Measurements from ENCODE around the gene ITGB7.
"Not testable (repeated sequence)": the region's sequence is repeated elsewhere in the genome, so short reads cannot be mapped to it uniquely, and the experiment has no call there.

ITGB7 gene

DNA sequence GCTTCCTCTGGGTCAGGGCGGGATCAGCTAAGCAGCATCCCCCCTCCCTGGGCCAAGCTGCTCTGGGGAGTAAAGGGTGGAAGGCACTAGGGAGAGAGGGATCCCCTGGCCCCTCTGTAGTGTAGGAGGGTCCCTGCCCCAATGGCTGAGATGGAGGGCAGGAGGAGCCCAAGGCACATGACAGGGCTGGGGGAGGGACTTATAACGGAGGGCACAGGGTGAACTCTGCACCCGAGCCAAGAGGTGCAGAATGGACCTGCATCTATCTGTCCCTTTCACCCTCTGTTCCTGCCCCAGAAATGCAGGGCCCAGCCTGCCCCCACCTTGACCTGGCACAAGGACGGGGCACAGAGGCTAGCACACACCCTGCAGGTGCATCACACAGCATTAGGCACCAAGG lies 3.8 kb upstream of the ITGB7 start:
- H3K4me3 ChIP-seq (ENCODE audit: low read length) = no peak overlapping the region
- H3K27me3 ChIP-seq (ENCODE audit: control insufficient read depth, insufficient read depth, low read length) = no peaks in the 10 kb centered on the region
- peaks cover 29% of the 10 kb centered on the region for H3K36me3 ChIP-seq (ENCODE audit: control insufficient read depth, insufficient read depth, low read length)
- H3K27ac ChIP-seq (ENCODE audit: low read depth, low read length) = no peak overlapping the region
- no peak overlapping the region for H3K9ac ChIP-seq (ENCODE audit: low read length)
- H3K4me1 ChIP-seq (ENCODE audit: control insufficient read depth, insufficient read depth, low read length) = peaks cover 6% of the 10 kb centered on the region

- Histone ChIP-seq H3K27ac (ENCODE audit: low read depth, low read length) (no peak overlapping the region), H3K4me1 (ENCODE audit: control insufficient read depth, insufficient read depth, low read length) (peaks cover 6% of the 10 kb centered on the region), H3K4me3 (ENCODE audit: low read length) (peak overlapping the region; percentile 7), H3K27me3 (ENCODE audit: control insufficient read depth, insufficient read depth, low read length) (no peaks in the 10 kb centered on the region), H3K9ac (ENCODE audit: low read length) (no peak overlapping the region), H3K36me3 (ENCODE audit: control insufficient read depth, insufficient read depth, low read length) (peaks cover 22% of the 10 kb centered on the region)
Observed at GRCh38 chr12:53208877-53209463, 1.9 kb upstream of the ITGB7 start.

GRCh38 chr12:53208435-53208834 lies 1.4 kb upstream of the ITGB7 start:
- no peaks in the 10 kb centered on the region for H3K27me3 ChIP-seq (ENCODE audit: control insufficient read depth, insufficient read depth, low read length)
- H3K36me3 ChIP-seq (ENCODE audit: control insufficient read depth, insufficient read depth, low read length) = peaks cover 16% of the 10 kb centered on the region
- H3K4me3 ChIP-seq (ENCODE audit: low read length) = no peak overlapping the region
- H3K9ac ChIP-seq (ENCODE audit: low read length) = no peak overlapping the region
- H3K4me1 ChIP-seq (ENCODE audit: control insufficient read depth, insufficient read depth, low read length) = peaks cover 6% of the 10 kb centered on the region
- no peak overlapping the region for H3K27ac ChIP-seq (ENCODE audit: low read depth, low read length)

DNA sequence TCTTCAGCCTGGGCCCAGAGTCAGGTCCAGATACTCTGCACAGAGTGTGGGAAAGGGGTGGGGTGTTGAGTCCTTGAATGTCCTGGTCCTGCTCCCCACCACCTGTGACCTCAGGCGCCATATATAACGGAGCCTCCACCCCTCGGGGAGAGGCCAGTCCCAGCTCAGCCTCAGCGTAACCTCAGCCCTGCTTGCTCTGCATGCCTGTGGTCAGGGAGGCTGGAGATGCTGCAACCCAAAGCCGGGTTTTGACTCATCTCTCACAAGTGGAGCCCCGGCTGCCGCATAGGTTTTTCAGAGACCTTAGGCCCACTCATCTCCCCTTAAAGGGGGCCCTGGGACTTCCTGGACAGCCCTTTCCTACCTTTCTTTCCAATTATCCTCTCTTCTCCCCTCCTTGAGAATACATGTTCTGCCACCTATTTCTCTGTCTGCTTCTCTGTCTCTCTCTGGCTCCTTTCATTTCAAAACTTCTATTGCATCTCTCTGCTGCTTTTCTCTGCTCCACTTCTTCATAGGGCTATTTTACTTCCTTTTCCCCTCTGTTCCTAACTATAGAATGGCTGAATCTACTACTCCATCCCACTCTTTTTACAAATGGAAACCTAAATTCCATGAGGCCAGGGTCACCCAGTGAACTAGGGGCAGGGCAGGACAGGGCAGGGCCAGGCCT lies 1.2 kb downstream of the ITGB7 start:
- Histone ChIP-seq H3K4me1 (ENCODE audit: control insufficient read depth, insufficient read depth, low read length) (peaks cover 6% of the 10 kb centered on the region), H3K9ac (ENCODE audit: low read length) (no peak overlapping the region), H3K27me3 (ENCODE audit: control insufficient read depth, insufficient read depth, low read length) (no peaks in the 10 kb centered on the region), H3K36me3 (ENCODE audit: control insufficient read depth, insufficient read depth, low read length) (peaks cover 1% of the 10 kb centered on the region), H3K4me3 (ENCODE audit: low read length) (peak overlapping the region; percentile 4), H3K27ac (ENCODE audit: low read depth, low read length) (no peak overlapping the region)

DNA sequence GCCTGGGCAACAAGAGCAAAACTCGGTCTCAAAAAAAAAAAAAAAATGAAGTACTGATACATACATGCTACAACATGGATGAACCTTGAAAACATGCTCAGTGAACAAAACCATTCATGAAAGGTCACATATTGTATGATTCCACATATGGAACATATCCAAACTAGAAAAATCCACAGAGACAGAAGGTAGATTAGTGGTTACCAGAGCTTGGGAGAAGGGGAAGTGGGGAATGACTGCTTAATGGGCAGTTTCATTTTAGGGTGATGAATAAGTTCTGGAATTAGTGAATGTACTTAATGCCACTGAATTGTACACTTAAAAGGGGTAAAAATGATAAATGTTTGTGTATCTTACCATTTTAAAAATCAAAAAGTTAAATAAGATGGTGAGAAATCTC lies 2.7 kb downstream of the ITGB7 start:
- no peaks in the 10 kb centered on the region for H3K36me3 ChIP-seq (ENCODE audit: control insufficient read depth, insufficient read depth, low read length)
- no peaks in the 10 kb centered on the region for H3K27me3 ChIP-seq (ENCODE audit: control insufficient read depth, insufficient read depth, low read length)
- H3K9ac ChIP-seq (ENCODE audit: low read length) = no peak overlapping the region
- H3K4me1 ChIP-seq (ENCODE audit: control insufficient read depth, insufficient read depth, low read length) = peaks cover 6% of the 10 kb centered on the region
- no peak overlapping the region for H3K4me3 ChIP-seq (ENCODE audit: low read length)
- H3K27ac ChIP-seq (ENCODE audit: low read depth, low read length) = no peak overlapping the region

GRCh38 chr12:53202316-53202715 lies 4.7 kb downstream of the ITGB7 start:
- not testable (repeated sequence) for H3K4me1 ChIP-seq (ENCODE audit: control insufficient read depth, insufficient read depth, low read length); H3K4me3 ChIP-seq (ENCODE audit: low read length); H3K27me3 ChIP-seq (ENCODE audit: control insufficient read depth, insufficient read depth, low read length); H3K36me3 ChIP-seq (ENCODE audit: control insufficient read depth, insufficient read depth, low read length); H3K27ac ChIP-seq (ENCODE audit: low read depth, low read length); H3K9ac ChIP-seq (ENCODE audit: low read length)

GRCh38 chr12:53201639-53202038 lies 5.4 kb downstream of the ITGB7 start:
- Histone ChIP-seq H3K4me1 (ENCODE audit: control insufficient read depth, insufficient read depth, low read length) (no peaks in the 10 kb centered on the region), H3K9ac (ENCODE audit: low read length) (no peak overlapping the region), H3K36me3 (ENCODE audit: control insufficient read depth, insufficient read depth, low read length) (no peaks in the 10 kb centered on the region), H3K27me3 (ENCODE audit: control insufficient read depth, insufficient read depth, low read length) (no peaks in the 10 kb centered on the region), H3K4me3 (ENCODE audit: low read length) (no peak overlapping the region), H3K27ac (ENCODE audit: low read depth, low read length) (no peak overlapping the region)

DNA sequence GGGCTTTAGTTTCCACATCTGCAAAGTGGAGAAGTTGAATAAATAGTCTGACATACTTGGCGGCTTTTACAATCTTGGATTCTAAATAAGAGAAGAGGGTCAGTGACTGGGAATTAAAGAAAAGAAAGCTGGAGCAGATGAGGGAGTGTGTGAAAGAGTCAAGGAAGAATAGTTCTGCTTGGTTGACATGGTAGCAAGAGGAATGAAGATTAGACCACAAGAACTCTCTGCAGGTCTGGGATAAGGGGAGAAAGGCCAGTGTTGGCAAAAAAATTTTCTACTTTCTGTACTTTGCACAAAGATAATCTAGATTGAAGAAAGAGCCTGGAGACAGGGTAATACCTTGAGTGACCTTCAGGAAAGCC lies 5.9 kb downstream of the ITGB7 start:
- Histone ChIP-seq H3K36me3 (ENCODE audit: control insufficient read depth, insufficient read depth, low read length) (no peaks in the 10 kb centered on the region), H3K4me3 (ENCODE audit: low read length) (no peak overlapping the region), H3K9ac (ENCODE audit: low read length) (no peak overlapping the region), H3K27ac (ENCODE audit: low read depth, low read length) (no peak overlapping the region), H3K27me3 (ENCODE audit: control insufficient read depth, insufficient read depth, low read length) (no peaks in the 10 kb centered on the region), H3K4me1 (ENCODE audit: control insufficient read depth, insufficient read depth, low read length) (no peaks in the 10 kb centered on the region)

GRCh38 chr12:53200458-53201176 lies 6.4 kb downstream of the ITGB7 start:
- Histone ChIP-seq H3K9ac (ENCODE audit: low read length) (no peak overlapping the region), H3K36me3 (ENCODE audit: control insufficient read depth, insufficient read depth, low read length) (no peaks in the 10 kb centered on the region), H3K4me1 (ENCODE audit: control insufficient read depth, insufficient read depth, low read length) (no peaks in the 10 kb centered on the region), H3K27me3 (ENCODE audit: control insufficient read depth, insufficient read depth, low read length) (no peaks in the 10 kb centered on the region), H3K27ac (ENCODE audit: low read depth, low read length) (no peak overlapping the region), H3K4me3 (ENCODE audit: low read length) (no peak overlapping the region)

GRCh38 chr12:53200107-53200457 lies 7.0 kb downstream of the ITGB7 start:
- H3K36me3 ChIP-seq (ENCODE audit: control insufficient read depth, insufficient read depth, low read length) = no peaks in the 10 kb centered on the region
- H3K27ac ChIP-seq (ENCODE audit: low read depth, low read length) = no peak overlapping the region
- no peak overlapping the region for H3K4me3 ChIP-seq (ENCODE audit: low read length)
- no peaks in the 10 kb centered on the region for H3K27me3 ChIP-seq (ENCODE audit: control insufficient read depth, insufficient read depth, low read length)
- no peak overlapping the region for H3K9ac ChIP-seq (ENCODE audit: low read length)
- H3K4me1 ChIP-seq (ENCODE audit: control insufficient read depth, insufficient read depth, low read length) = no peaks in the 10 kb centered on the region

DNA sequence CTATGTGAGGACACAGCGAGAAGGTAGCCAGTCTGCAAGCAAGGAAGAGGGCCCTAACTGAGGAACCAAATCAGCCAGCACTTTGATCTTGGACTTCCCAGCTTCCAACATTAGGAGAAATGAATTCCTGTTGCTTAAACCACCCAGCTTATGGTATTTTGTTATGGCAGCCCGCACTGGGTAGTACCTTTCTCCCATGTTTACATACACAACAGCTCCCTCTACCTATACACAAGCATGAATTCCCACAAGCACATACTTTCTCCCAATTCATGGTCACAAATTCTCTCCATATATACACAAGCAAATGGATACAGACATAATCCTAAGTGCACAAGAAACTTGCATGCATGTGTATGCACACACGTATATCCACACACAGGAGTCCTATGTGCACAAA lies 7.4 kb downstream of the ITGB7 start:
- H3K27me3 ChIP-seq (ENCODE audit: control insufficient read depth, insufficient read depth, low read length) = no peaks in the 10 kb centered on the region
- no peak overlapping the region for H3K27ac ChIP-seq (ENCODE audit: low read depth, low read length)
- no peaks in the 10 kb centered on the region for H3K4me1 ChIP-seq (ENCODE audit: control insufficient read depth, insufficient read depth, low read length)
- H3K4me3 ChIP-seq (ENCODE audit: low read length) = no peak overlapping the region
- H3K9ac ChIP-seq (ENCODE audit: low read length) = no peak overlapping the region
- no peaks in the 10 kb centered on the region for H3K36me3 ChIP-seq (ENCODE audit: control insufficient read depth, insufficient read depth, low read length)

GRCh38 chr12:53198486-53199110 lies 8.5 kb downstream of the ITGB7 start:
- no peak overlapping the region for H3K4me3 ChIP-seq (ENCODE audit: low read length)
- no peak overlapping the region for H3K27ac ChIP-seq (ENCODE audit: low read depth, low read length)
- no peaks in the 10 kb centered on the region for H3K27me3 ChIP-seq (ENCODE audit: control insufficient read depth, insufficient read depth, low read length)
- no peak overlapping the region for H3K9ac ChIP-seq (ENCODE audit: low read length)
- H3K36me3 ChIP-seq (ENCODE audit: control insufficient read depth, insufficient read depth, low read length) = no peaks in the 10 kb centered on the region
- no peaks in the 10 kb centered on the region for H3K4me1 ChIP-seq (ENCODE audit: control insufficient read depth, insufficient read depth, low read length)
